ENCODE data around the gene NEK1.

Gene NEK1

DNA sequence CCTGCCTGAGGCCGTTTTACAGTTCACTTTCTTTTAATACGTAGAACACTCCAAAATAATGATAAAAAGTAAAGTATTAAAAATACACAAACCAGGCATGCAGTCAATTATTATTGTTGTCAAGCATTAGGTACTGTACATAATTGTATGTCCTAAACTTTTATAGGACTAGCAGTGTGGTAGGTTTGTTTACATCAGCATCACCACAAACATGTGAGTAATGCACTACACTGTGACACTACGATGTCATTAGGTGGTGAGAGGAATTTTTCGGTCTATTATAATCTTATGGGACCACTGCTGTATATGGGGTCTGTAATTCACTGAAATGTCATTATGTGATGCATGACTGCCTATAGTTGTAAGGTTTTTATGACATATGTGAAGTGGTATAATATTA lies 192.1 kb downstream of the NEK1 start:
- Mint-ChIP-seq H3K4me1 (peaks cover 11% of the 10 kb centered on the region), H3K36me3 (ENCODE audit: low read depth) (peaks cover 46% of the 10 kb centered on the region), H3K4me3 (no peak overlapping the region), H3K27ac (no peak overlapping the region), H3K27me3 (ENCODE audit: low read depth) (no peaks in the 10 kb centered on the region), H3K9me3 (no peaks in the 10 kb centered on the region)
- TF ChIP-seq, protein P1, sequence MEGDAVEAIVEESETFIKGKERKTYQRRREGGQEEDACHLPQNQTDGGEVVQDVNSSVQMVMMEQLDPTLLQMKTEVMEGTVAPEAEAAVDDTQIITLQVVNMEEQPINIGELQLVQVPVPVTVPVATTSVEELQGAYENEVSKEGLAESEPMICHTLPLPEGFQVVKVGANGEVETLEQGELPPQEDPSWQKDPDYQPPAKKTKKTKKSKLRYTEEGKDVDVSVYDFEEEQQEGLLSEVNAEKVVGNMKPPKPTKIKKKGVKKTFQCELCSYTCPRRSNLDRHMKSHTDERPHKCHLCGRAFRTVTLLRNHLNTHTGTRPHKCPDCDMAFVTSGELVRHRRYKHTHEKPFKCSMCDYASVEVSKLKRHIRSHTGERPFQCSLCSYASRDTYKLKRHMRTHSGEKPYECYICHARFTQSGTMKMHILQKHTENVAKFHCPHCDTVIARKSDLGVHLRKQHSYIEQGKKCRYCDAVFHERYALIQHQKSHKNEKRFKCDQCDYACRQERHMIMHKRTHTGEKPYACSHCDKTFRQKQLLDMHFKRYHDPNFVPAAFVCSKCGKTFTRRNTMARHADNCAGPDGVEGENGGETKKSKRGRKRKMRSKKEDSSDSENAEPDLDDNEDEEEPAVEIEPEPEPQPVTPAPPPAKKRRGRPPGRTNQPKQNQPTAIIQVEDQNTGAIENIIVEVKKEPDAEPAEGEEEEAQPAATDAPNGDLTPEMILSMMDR (IDR thresholded peaks at IDR 0.05; ENCODE audit: unreplicated experiment in 3 of 3): no peak

DNA sequence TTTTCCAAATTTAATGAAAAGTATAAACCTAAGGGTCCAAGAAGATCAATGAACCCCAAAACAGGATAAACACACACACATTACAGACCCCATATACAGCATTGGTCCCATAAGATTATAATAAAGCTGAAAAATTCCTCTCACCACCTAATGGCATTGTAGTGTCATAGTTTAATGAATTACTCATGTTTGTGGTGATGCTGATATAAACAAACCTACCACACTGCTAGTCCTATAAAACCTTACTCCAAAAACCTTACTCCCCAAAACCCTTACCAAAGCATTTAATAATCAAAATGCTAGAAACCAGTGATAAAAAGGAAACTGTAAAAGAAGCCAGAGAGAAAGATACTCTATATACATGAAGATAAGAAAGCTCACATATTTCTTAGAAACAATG lies 193.5 kb downstream of the NEK1 start:
- Mint-ChIP-seq H3K36me3 (ENCODE audit: low read depth) (peaks cover 36% of the 10 kb centered on the region), H3K4me1 (peaks cover 11% of the 10 kb centered on the region), H3K27ac (no peak overlapping the region), H3K27me3 (ENCODE audit: low read depth) (no peaks in the 10 kb centered on the region), H3K4me3 (no peak overlapping the region), H3K9me3 (no peaks in the 10 kb centered on the region)
- TF ChIP-seq, protein P1 (IDR thresholded peaks at IDR 0.05; ENCODE audit: unreplicated experiment in 3 of 3): no peak

DNA sequence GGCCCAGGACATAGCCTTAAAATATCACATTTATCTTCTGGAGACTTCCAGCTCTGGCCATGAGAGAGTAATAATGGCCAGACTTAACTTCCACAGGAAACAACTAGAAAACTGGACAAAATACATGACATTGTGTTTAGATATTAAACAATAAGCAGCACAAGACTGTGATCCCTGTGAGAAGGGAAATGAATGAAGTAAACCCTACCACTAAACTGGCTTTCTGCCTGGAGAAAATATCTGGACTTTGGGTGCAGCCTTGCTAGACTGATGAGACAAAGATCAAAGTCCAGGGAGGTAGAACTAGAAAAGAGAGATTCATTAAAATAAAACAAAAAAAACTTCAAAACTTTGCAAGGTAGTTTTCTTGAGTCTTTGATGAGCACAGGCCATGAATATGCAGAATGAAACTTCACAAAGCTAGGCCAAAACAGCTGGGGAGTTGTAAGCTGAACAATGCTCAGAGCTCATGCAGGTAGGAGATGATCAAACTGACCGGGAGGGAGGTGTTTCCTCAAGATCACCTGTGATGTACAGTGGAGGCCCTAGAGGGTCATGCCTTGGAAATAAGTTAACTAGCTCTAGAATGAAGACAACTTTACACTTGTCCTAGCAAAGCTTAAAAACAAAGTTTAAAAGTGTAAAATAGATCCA lies 194.6 kb downstream of the NEK1 start:
- peaks cover 11% of the 10 kb centered on the region for H3K4me1 Mint-ChIP-seq
- H3K27ac Mint-ChIP-seq: peak overlapping the region; percentile 56 to 69 (median 67)
- no peak overlapping the region for H3K4me3 Mint-ChIP-seq
- TF ChIP-seq, protein P1 (IDR thresholded peaks at IDR 0.05; ENCODE audit: unreplicated experiment in 3 of 3): no peak
- peaks cover 36% of the 10 kb centered on the region for H3K36me3 Mint-ChIP-seq (ENCODE audit: low read depth)
- no peaks in the 10 kb centered on the region for H3K9me3 Mint-ChIP-seq
- no peaks in the 10 kb centered on the region for H3K27me3 Mint-ChIP-seq (ENCODE audit: low read depth)

DNA sequence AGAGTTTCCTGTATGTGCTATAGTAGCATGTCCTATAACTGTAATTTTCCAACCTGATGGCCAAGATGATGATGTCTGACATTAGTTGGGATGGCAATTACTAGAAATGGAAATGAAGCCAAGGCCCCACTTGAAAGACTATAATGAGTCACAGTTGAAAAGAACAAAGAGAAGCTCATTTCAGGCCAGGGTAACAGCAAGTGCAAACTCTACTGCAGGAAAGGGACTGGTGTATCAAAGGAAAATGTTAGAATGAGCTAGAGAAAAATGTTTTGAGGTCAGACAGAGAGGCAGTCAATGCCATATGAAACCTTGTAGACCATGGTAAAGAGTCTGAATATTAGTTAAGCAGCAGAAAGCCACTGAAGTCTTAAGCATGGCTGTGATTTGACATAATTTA lies 195.4 kb downstream of the NEK1 start:
- H3K4me3 Mint-ChIP-seq: no peak overlapping the region
- no peaks in the 10 kb centered on the region for H3K27me3 Mint-ChIP-seq (ENCODE audit: low read depth)
- H3K9me3 Mint-ChIP-seq: no peaks in the 10 kb centered on the region
- TF ChIP-seq, protein P1 (IDR thresholded peaks at IDR 0.05; ENCODE audit: unreplicated experiment in 3 of 3): no peak
- H3K36me3 Mint-ChIP-seq (ENCODE audit: low read depth): peaks cover 35% of the 10 kb centered on the region
- H3K4me1 Mint-ChIP-seq: peaks cover 11% of the 10 kb centered on the region
- peak overlapping the region; percentile 56 to 69 (median 67) for H3K27ac Mint-ChIP-seq

DNA sequence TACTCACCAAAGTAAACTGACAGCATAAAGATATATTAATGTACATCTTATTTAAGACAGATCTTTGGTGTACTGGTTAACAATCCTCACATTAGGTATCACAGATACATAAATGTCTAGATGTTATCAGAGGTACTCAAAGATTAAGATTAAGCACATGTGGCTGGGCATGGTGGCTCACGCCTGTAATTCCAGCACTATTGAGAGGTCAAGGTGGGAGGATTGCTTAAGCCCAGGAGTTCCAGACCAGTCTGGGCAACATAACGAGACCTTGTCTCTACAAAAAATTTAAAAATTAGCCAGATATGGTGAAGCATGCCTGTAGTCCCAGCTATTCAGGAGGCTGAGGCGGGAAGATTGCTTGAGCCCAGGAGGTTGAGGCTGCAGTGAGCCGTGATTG lies 195.9 kb downstream of the NEK1 start:
- Mint-ChIP-seq H3K4me1 (peaks cover 11% of the 10 kb centered on the region), H3K27ac (peak overlapping the region in 1 of 3 experiments; percentile 56), H3K27me3 (ENCODE audit: low read depth) (no peaks in the 10 kb centered on the region), H3K4me3 (no peak overlapping the region), H3K9me3 (no peaks in the 10 kb centered on the region), H3K36me3 (ENCODE audit: low read depth) (peaks cover 29% of the 10 kb centered on the region)
- TF ChIP-seq, protein P1 (IDR thresholded peaks at IDR 0.05; ENCODE audit: unreplicated experiment in 3 of 3): no peak

DNA sequence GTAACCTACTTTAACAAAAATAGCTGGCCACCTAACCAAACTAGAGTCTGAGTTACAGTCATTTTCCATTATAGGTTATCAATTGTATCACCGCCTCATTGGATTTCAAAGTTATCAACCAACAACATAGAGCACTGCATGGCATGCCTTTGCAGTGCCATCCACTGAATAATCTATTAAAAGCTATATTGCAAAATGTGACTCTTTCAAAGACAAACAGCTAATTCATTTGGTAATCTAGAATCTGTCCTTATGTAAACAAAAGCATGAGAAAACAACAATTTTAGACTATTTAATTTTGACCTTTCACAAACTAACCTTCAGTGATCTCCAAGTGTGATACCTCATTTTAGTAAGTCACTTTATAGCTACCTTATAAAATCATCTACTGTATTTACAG lies 197.5 kb downstream of the NEK1 start:
- peaks cover 17% of the 10 kb centered on the region for H3K4me1 Mint-ChIP-seq
- TF ChIP-seq, protein P1 (IDR thresholded peaks at IDR 0.05; ENCODE audit: unreplicated experiment in 3 of 3): no peak
- no peaks in the 10 kb centered on the region for H3K9me3 Mint-ChIP-seq
- peaks cover 24% of the 10 kb centered on the region for H3K36me3 Mint-ChIP-seq (ENCODE audit: low read depth)
- H3K27me3 Mint-ChIP-seq (ENCODE audit: low read depth): no peaks in the 10 kb centered on the region
- H3K4me3 Mint-ChIP-seq: no peak overlapping the region
- H3K27ac Mint-ChIP-seq: no peak overlapping the region

Data from nephron (organoid).